ENCODE data around the gene HDAC4. TPM values are rescaled to one million over a fixed set of nuclear protein-coding genes. Genes with fewer than 3 reads are reported as not detected.
A peak's percentile ranks its signal among the peaks of the same experiment; 100 is the strongest.

The HDAC4 gene
- total RNA-seq, 1 donor from 2014 or later, result 76.6 TPM

- H3K27me3 ChIP-seq, result no peaks in the 10 kb centered on the region
- H3K4me3 ChIP-seq, result no peak overlapping the region
- H3K27ac ChIP-seq, result no peak overlapping the region
- TF ChIP-seq POLR2A (IDR thresholded peaks at IDR 0.05), result no peak
- TF ChIP-seq CTCF (IDR thresholded peaks at IDR 0.05), result no peak
- TF ChIP-seq POLR2AphosphoS5 (IDR thresholded peaks at IDR 0.05; ENCODE audit: insufficient read depth in 1 of 2, low read depth in 1 of 2), result no peak
- H3K4me1 ChIP-seq, result peaks cover 15% of the 10 kb centered on the region
- H3K9me3 ChIP-seq, result no peaks in the 10 kb centered on the region
- H3K36me3 ChIP-seq, result no peaks in the 10 kb centered on the region
- intact Hi-C loops (cut with DNase I), result no loop called here
- peak in 1 of 2 donors; percentile 85 for DNase-seq (ENCODE audit: extremely low spot score in 2 of 2)
Observed at GRCh38 chr2:239000089-239000488, 400.7 kb downstream of the HDAC4 start.

- Histone ChIP-seq H3K9me3 (no peaks in the 10 kb centered on the region), H3K4me1 (peaks cover 13% of the 10 kb centered on the region), H3K4me3 (no peak overlapping the region), H3K36me3 (no peaks in the 10 kb centered on the region), H3K27ac (peak overlapping the region; percentile 23), H3K27me3 (no peaks in the 10 kb centered on the region)
- intact Hi-C loops (cut with DNase I), result no loop called here
- TF ChIP-seq POLR2A (IDR thresholded peaks at IDR 0.05) (no peak), CTCF (IDR thresholded peaks at IDR 0.05) (no peak), POLR2AphosphoS5 (IDR thresholded peaks at IDR 0.05; ENCODE audit: insufficient read depth in 1 of 2, low read depth in 1 of 2) (peak in 1 of 2 donors; percentile 54)
- peak; percentile 82 to 91 for DNase-seq (ENCODE audit: extremely low spot score in 2 of 2)
Observed at GRCh38 chr2:238999291-238999741, 401.5 kb downstream of the HDAC4 start.

- no peaks in the 10 kb centered on the region for H3K27me3 ChIP-seq
- TF ChIP-seq POLR2A (IDR thresholded peaks at IDR 0.05) (no peak), POLR2AphosphoS5 (IDR thresholded peaks at IDR 0.05; ENCODE audit: insufficient read depth in 1 of 2, low read depth in 1 of 2) (no peak), CTCF (IDR thresholded peaks at IDR 0.05) (no peak)
- peaks cover 8% of the 10 kb centered on the region for H3K4me1 ChIP-seq
- peak overlapping the region; percentile 23 for H3K27ac ChIP-seq
- intact Hi-C loops (cut with DNase I), result no loop called here
- no peaks in the 10 kb centered on the region for H3K9me3 ChIP-seq
- H3K36me3 ChIP-seq, result no peaks in the 10 kb centered on the region
- peak in 1 of 2 donors; percentile 78 for DNase-seq (ENCODE audit: extremely low spot score in 2 of 2)
- H3K4me3 ChIP-seq, result no peak overlapping the region
Observed at GRCh38 chr2:238998801-238999200, 402.0 kb downstream of the HDAC4 start.

Small RNAs within 50 kb of the gene (microRNA-seq; reads per million reads assigned to microRNA genes)
- not detected for gene MIR2467 (ENCODE audit: borderline number of aligned reads, borderline replicate concordance)
- gene MIR4269 (ENCODE audit: borderline number of aligned reads, borderline replicate concordance), result not detected
- not detected for gene MIR4440 (ENCODE audit: borderline number of aligned reads, borderline replicate concordance)
- gene MIR4441 (ENCODE audit: borderline number of aligned reads, borderline replicate concordance), result not detected

Small RNAs within 50 kb of the gene (small RNA-seq; reads per million reads assigned to genes)
- 0.26 reads per million for gene MIR2467
- gene MIR4269, result not detected
- gene MIR4440, result not detected
- not detected for gene MIR4441
